ENCODE measurements around the gene GREB1.

Gene GREB1

DNA sequence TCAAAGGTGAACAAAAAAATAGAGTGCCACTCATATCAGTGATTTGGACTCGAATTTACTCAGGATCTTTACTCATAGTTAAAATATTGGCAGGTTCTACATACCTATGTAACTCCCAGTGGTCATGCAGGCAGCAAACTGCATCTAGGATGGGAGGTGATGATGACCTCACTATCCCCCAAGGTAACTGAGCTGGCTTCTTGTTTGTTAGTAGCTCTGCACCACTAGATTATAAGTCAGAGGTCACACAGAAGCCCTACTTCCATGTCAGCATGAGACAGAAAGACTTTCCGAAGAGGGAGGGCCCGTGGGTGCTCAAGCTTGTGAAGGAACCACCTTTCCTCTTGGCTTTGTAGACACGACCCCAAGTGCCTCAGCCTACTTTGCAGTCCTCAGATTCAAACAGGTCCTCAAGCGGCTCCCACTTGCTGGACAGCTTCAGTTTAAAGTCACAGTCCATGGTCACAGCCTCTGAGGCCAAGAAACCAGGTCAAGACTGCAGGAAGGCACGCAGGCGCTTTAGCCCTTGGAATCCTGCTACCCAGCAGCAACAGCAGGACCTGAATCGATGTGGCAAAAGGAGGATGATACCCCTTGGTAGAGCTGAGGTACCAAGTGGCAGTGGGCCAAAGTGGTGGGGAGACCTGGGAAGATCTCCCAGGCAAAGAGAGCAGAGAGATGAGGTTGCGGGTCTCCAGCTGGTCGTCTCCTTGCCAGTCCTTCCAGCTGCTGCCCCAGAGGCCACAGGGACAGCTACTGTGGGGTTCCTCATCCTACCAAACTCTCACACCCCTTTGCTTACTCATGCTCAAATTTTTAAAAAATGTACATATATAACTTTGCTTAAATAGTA, 131.9 kb downstream of the GREB1 start:
- H3K27me3 Mint-ChIP-seq = peaks cover 38% of the 10 kb centered on the region
- H3K36me3 Mint-ChIP-seq (ENCODE audit: low read depth) = peaks cover 4% of the 10 kb centered on the region
- no peak overlapping the region for H3K4me3 Mint-ChIP-seq
- no peak overlapping the region for H3K27ac Mint-ChIP-seq
- H3K4me1 Mint-ChIP-seq (ENCODE audit: low read depth) = peaks cover 5% of the 10 kb centered on the region
- peaks cover 4% of the 10 kb centered on the region for H3K9me3 Mint-ChIP-seq

DNA sequence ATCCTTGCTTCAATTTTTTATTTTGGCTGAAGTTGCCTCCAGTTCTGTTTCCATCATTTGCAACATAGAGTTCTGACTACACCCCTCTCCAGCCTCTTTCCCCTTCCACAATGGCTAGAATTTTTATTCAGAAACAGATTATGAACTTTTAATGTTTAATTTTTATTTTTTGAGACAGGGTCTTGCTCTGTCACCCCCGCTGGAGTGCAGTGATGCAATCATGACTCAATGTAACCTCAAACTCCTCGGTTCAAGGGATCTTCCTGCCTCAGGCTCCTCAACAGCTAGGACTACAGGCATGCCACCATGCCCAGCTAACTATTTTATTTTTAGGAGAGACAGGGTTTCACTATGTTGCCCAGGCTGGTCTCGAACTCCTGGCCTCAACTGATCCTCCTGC, 133.3 kb downstream of the GREB1 start:
- Mint-ChIP-seq H3K27me3 (peaks cover 31% of the 10 kb centered on the region), H3K4me3 (no peak overlapping the region), H3K27ac (no peak overlapping the region), H3K9me3 (peaks cover under 1% of the 10 kb centered on the region), H3K4me1 (ENCODE audit: low read depth) (peaks cover 5% of the 10 kb centered on the region), H3K36me3 (ENCODE audit: low read depth) (peaks cover under 1% of the 10 kb centered on the region)

DNA sequence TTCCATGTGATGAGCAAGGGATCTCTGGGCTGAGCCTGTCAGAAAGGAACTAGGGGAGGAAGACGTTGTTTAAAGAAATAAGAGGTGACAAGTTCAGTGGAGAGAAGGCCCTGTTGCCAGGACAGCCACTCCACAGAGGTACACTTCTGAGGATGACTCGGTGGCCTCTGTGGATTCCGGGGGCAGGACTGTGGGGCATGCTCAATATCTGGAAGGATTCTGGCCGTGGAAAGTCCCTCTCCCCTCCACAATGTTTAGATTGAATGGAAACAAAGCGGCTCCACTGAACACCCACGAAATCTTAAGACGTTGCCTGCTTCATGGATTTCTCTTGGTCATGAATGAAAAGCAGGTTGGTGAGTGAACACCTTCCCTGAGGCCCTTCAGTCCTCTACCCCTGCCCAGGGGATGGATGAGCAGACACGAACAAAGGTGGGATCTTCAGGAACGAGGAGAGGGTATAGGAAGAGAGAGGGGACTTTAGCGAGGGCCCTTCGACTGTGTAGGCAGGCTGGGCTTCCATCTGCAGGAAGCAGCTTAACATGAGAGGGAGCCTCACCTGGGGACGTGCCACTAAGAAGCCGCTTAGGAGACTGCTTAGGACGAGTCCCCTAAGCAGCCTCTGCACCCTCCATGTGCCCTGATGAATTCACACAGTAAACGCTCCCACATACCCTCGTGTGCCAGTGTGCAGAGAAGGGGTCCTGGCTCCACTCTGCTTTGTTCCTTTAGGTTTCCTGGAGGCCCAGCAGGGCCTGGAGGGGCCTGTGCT, 134.2 kb downstream of the GREB1 start:
- Mint-ChIP-seq H3K27ac (no peak overlapping the region), H3K27me3 (peaks cover 34% of the 10 kb centered on the region), H3K9me3 (no peaks in the 10 kb centered on the region)

DNA sequence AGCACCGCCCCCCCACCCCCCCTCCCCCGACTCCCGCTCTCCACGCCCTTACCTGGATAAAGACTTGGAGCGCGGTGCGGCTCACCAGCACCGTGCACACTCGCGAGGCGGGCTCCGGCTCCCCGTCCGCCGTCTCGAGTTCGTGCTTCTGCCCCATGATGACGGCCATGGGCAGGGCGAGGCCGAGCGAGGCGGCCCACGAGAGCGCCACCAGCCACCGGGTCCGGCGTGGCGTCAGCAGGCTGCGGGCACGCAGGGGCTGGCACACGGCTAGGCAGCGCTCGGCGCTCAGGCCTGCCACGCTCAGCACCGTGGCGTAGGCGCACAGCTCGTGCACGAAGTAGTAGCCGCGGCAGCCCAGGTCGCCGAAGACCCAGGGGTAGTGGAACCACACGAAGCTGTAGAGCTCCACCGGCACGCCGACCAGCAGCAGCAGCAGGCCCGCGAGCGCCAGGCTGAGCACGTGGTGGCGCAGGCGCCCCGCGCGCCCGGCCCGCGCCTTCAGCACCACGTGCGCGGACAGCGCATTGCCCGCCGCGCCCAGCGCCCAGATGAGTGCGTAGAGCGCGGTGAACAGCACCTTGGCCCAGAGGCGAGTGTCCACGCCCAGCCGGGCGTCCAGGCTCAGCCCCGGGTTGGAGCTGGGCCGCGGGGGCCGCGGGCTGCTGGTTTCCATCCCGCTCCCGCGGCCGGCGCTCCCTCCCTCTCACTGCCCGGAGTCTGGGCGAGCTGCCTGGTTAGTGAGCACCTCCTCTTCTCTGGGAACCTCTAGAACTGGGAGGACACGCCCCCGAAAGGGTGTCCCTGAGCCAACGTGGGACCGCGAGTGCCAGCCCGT, 135.8 kb downstream of the GREB1 start, which contains the start of gene NTSR2:
Gene NTSR2 (minus strand): TSS at position 742 of the 838 bp plus-strand sequence. CDS start 66 bp downstream, at position 676.
- peaks cover 35% of the 10 kb centered on the region for H3K27me3 Mint-ChIP-seq
- no peaks in the 10 kb centered on the region for H3K9me3 Mint-ChIP-seq
- no peak within 1 kb of the TSS for H3K27ac Mint-ChIP-seq
- no peak within 1 kb of the TSS for H3K4me3 Mint-ChIP-seq
- H3K4me1 Mint-ChIP-seq (ENCODE audit: low read depth) = peaks cover 9% of the 10 kb centered on the region
- H3K36me3 Mint-ChIP-seq (ENCODE audit: low read depth) = no peaks in the 10 kb centered on the region

More for the DNA sequence above, 134.2 kb downstream of the GREB1 start:
- Mint-ChIP-seq H3K4me1 (ENCODE audit: low read depth) (peaks cover 7% of the 10 kb centered on the region), H3K4me3 (no peak overlapping the region), H3K36me3 (ENCODE audit: low read depth) (no peaks in the 10 kb centered on the region)

DNA sequence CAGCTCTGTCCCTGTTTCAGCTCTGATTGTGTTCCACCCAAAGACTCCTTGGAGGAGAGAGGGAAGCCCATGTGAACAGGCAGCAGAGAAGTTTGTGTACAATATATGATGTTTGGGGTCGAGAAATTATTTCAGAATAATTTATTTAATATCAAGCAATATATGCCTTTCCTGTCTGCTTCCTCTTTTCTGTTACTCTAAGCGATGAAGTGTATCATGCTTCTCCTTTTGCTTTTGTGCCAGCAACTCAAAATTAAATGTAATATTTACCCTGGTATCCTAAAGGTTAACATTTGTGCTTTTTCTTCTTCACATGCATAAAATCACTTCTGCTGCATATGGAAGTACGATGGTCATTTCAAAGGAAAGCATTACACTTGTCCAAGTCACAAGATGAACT, 138.6 kb downstream of the GREB1 start:
- H3K4me1 Mint-ChIP-seq (ENCODE audit: low read depth) = peaks cover 9% of the 10 kb centered on the region
- H3K9me3 Mint-ChIP-seq = no peaks in the 10 kb centered on the region
- no peaks in the 10 kb centered on the region for H3K36me3 Mint-ChIP-seq (ENCODE audit: low read depth)
- no peak overlapping the region for H3K4me3 Mint-ChIP-seq
- H3K27me3 Mint-ChIP-seq = peaks cover 55% of the 10 kb centered on the region
- no peak overlapping the region for H3K27ac Mint-ChIP-seq

DNA sequence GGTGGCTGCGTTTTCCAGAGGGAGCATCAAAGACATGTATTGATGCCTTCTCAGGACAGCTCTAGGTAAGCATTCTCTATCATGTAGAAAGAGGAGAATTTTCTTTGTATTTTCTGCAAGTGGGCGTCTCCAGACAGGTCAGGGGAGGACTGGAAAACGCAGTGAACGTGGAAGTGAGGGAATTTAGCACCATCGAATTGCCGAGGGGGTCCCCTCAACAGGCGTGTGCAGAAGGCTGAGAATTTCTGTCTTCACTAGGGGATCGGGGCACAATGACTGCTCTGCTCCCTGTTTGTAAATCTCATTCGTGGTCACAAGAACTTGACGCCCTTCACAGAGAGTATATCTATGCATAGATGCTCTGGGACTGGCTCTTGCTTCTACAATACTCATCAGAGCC, 141.1 kb downstream of the GREB1 start:
- peaks cover 9% of the 10 kb centered on the region for H3K4me1 Mint-ChIP-seq (ENCODE audit: low read depth)

DNA sequence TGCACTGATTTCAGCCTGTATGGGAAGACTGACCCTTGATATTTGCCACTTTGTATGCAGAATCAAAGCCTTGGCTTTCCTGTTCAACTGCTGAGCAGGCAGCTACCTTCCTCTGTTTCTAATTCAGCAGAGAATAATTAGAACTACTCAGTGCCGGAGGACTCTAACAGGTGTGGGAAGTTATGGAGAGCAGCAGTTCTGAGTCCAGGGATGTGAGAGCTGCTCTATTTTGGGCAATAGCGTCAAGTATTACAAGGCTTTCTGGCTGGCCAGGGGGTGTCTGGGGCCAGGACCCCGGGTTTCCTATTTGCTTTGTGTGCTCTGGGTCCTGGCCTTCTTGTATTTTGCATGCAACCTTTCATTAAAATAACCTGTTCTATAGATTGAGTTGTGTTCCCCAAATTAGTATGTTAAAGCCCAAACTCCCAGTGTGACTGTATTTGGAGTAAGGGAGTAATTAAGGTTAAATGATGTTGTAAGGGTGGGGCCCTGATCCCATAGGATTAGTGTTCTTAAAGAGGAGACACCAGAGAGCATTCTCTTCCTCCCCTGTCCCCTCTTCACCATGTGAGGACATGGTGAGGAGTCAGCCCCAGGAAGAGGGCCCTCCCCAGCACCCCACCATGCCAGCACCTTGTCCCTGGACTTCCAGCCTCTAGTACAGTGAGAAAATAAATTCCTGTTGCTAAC, 141.7 kb downstream of the GREB1 start:
- H3K4me1 Mint-ChIP-seq (ENCODE audit: low read depth) = peaks cover 5% of the 10 kb centered on the region
- no peak overlapping the region for H3K27ac Mint-ChIP-seq
- no peak overlapping the region for H3K4me3 Mint-ChIP-seq
- H3K9me3 Mint-ChIP-seq = no peaks in the 10 kb centered on the region
- H3K27me3 Mint-ChIP-seq = peaks cover 43% of the 10 kb centered on the region
- H3K36me3 Mint-ChIP-seq (ENCODE audit: low read depth) = no peaks in the 10 kb centered on the region

More for the DNA sequence above, 141.1 kb downstream of the GREB1 start:
- no peaks in the 10 kb centered on the region for H3K9me3 Mint-ChIP-seq
- no peak overlapping the region for H3K4me3 Mint-ChIP-seq
- H3K27ac Mint-ChIP-seq = no peak overlapping the region
- H3K36me3 Mint-ChIP-seq (ENCODE audit: low read depth) = no peaks in the 10 kb centered on the region
- H3K27me3 Mint-ChIP-seq = peaks cover 48% of the 10 kb centered on the region

DNA sequence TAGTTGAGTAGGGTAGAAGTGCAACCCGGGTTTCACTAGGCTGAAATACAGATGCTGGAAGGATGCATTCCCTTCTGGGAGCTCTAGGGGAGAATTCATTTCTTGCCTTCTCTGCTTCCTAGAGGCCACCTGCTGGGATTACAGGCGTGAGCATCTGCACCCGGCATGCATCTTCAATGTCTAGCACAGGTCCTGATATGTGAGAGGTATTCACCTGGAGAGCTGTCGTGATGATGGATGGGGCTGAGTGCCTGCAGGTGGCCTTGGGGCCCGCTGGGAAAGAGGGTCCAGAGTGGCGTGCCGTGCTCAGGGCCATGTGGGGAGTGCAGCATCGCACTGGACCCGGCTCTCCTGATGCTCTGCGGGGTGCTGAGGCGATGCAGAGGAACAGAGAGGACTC, 142.8 kb downstream of the GREB1 start:
- peaks cover 4% of the 10 kb centered on the region for H3K4me1 Mint-ChIP-seq (ENCODE audit: low read depth)
- no peaks in the 10 kb centered on the region for H3K9me3 Mint-ChIP-seq
- no peak overlapping the region for H3K4me3 Mint-ChIP-seq
- H3K27me3 Mint-ChIP-seq = peaks cover 37% of the 10 kb centered on the region
- H3K36me3 Mint-ChIP-seq (ENCODE audit: low read depth) = no peaks in the 10 kb centered on the region
- H3K27ac Mint-ChIP-seq = no peak overlapping the region

DNA sequence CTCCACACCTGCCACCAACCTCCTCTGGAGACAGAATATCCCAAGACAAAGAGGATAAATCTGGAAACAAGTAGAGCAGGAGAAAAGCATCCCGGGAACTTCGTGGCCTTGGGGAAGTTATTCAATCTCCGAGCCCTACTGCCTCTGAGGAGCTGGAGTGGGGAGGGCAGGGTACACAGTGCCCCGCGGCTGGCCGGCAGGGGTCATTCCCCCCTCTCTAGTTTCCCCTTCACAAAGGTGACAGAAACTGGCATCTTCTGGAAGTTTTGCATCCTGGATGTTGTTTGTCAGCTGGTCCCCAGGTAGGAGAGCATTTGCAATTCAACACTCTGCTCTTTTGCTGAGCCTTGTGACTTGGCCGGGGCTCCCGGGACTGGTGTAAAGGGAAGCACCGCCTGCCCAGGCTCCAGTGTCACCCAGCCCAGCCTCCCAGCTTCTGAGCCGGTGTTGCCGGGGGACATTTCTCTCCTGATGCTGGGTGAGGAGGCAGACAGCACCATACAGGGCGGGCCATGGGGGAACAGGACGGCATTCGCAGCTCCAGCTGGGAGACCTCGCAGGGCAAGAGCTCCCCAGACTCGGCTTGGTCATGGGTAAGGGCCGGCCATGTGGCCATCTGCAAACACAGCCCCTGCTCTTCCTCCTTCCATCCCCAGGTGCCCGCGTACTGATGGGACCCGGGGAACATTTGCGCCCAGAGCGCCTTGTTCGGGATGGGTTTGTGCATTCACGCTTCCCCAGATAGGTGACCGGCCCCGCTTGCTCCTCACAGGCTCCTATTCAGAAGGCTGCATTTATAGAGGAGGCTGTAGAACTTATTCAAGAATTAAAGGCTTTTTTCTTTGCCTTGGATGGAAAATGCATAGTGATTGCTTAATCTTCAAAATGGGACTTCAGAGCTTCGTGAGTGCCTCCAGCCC, 143.6 kb downstream of the GREB1 start:
- no peaks in the 10 kb centered on the region for H3K9me3 Mint-ChIP-seq
- peaks cover 35% of the 10 kb centered on the region for H3K27me3 Mint-ChIP-seq
- no peak overlapping the region for H3K4me3 Mint-ChIP-seq
- H3K27ac Mint-ChIP-seq = no peak overlapping the region
- H3K36me3 Mint-ChIP-seq (ENCODE audit: low read depth) = no peaks in the 10 kb centered on the region
- peaks cover 4% of the 10 kb centered on the region for H3K4me1 Mint-ChIP-seq (ENCODE audit: low read depth)

DNA sequence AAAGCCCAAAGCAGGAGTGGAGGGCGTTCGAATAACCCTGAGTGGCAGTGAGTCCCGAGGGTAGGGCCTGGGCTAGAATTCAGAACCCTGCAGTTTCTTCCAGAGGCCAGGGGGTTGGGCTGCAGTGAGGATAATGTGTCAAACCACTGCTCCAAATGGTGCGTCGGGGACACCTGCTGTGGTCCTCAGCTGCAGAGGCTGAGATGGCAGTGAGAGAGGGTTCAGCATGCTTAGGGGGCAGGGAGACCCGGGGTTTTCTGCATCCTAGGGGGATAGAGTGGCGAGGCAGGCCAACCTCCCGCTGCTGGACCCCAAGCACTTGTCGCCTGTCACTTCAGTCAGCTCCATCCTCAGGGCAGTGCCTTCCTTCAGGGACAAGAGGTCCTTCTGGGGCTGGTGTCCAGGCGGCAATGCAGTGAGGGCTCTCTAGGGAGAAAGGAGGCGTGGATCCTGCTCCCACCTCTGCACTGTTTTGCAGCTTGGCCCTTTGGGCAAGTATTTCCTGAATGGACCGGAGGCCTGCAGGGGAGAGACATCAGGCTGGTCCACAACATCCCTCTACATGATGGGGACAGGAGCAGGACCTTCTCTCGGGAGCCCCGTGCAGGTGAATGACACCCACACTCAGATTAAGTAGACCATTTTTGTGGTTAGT, 144.6 kb downstream of the GREB1 start:
- Mint-ChIP-seq H3K4me1 (ENCODE audit: low read depth) (no peaks in the 10 kb centered on the region), H3K36me3 (ENCODE audit: low read depth) (no peaks in the 10 kb centered on the region), H3K9me3 (no peaks in the 10 kb centered on the region), H3K27me3 (peaks cover 32% of the 10 kb centered on the region), H3K4me3 (no peak overlapping the region), H3K27ac (no peak overlapping the region)

DNA sequence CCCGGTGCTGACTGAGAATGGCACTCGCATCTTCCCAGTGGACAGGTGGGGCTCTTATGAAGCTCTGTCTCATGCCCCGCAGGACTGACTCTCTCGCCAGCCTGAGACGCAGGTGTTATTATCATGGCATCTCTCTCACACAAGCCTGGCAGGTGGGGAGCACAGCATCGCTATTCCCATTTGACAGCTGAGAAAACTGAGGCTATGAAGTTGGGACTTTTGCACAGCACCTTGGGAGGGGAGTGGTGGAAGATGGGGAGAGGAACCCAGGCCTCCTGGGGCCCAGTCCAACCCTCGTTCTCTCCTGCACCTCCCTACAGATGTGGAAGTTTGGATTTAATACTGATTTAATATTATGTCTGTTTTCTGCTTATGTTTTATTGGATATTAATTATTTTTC, 145.2 kb downstream of the GREB1 start:
- Mint-ChIP-seq H3K27me3 (peaks cover 32% of the 10 kb centered on the region), H3K9me3 (no peaks in the 10 kb centered on the region), H3K36me3 (ENCODE audit: low read depth) (no peaks in the 10 kb centered on the region), H3K27ac (no peak overlapping the region), H3K4me3 (no peak overlapping the region), H3K4me1 (ENCODE audit: low read depth) (no peaks in the 10 kb centered on the region)

DNA sequence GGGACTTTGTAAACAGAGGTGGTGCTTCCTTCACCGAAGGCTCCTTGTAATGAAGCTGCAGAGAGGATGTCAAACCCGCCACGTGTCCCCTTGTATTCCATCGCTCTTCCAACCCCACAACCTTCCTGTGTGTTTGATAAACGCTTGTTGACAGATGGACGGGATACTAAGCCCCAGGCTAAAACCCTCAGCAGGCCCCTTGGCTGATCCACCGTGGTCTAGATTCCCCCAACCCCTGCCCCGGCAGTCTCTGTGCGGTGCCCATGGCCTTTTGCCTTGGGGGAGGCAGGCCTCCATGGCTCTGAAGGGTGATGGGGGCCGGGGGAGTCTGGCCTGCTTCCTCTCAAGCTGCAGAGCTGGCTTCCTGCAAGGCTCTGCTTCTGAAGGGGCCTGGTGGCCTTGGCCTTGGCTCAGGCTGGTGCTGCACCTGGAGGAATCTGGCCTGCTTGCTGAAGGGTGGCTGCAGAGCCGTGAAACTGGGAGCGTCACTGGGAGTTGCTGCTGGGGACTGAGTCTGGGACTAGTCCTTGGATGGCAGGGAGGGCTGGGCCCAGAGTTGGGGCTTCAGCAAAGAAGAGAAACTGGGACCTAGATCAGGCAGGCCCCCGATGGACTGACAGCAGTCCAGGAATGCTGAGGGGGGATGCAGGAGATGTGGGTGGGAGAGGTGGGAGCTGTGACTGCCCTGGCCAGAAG, 145.8 kb downstream of the GREB1 start:
- no peak overlapping the region for H3K4me3 Mint-ChIP-seq
- no peaks in the 10 kb centered on the region for H3K4me1 Mint-ChIP-seq (ENCODE audit: low read depth)
- no peak overlapping the region for H3K27ac Mint-ChIP-seq
- no peaks in the 10 kb centered on the region for H3K9me3 Mint-ChIP-seq
- no peaks in the 10 kb centered on the region for H3K36me3 Mint-ChIP-seq (ENCODE audit: low read depth)
- H3K27me3 Mint-ChIP-seq = peaks cover 32% of the 10 kb centered on the region

Data from stimulated activated naive CD8-positive, alpha-beta T cell treated with anti-CD3 and anti-CD28 coated beads, Interleukin-15, Interleukin-2, amounts not matched to agents 100 ng/mL and 50 ng/mL, for 24 hours (primary cell).